RWPE1 (cell line): ENCODE results near the gene KCNMB4.
"Not testable (repeated sequence)": the region's sequence is repeated elsewhere in the genome, so short reads cannot be mapped to it uniquely, and the experiment has no call there.

Experiments used
- CTCF ChIA-PET: fragments of 350-600 bp; sonication (Branson Sonifier 250); formaldehyde crosslinking; extraction: SDS; loops from one replicate; lab custom pipeline; 2021; lab: Yijun Ruan, JAX
- POLR2A ChIA-PET: fragments of 400-600 bp; formaldehyde crosslinking; extraction: SDS; loops from one replicate; lab custom pipeline; 2020; ENCODE audit warnings: antibody characterized with exemption; ENCODE audit not compliant: low non-redundant PET; lab: Yijun Ruan, JAX
- DNase-seq: peaks from one replicate; pipeline ENCODE4 v3.0.0; 2012; ENCODE audit warnings: low spot score
- H3K27ac ChIP-seq: fragments of 450-650 bp; 2 replicates; pipeline ENCODE4 v1.5.1; 2017
- CTCF ChIP-seq: fragments of 450-650 bp; conservative IDR thresholded peaks from 2 replicates; pipeline ENCODE4 v1.5.1; 2017; ENCODE audit warnings: low read depth, mild to moderate bottlenecking

Gene KCNMB4

GRCh38 chr12:70386771-70387170, 20.7 kb downstream of the KCNMB4 start:
- H3K27ac ChIP-seq = no peak overlapping the region
- CTCF ChIA-PET = interaction anchor here (0.7 kb wide), 1 partner anchor 13 kb away, joined by 7 read pairs; no protein-coding TSS in a partner anchor
- TF ChIP-seq CTCF = no peak
- DNase-seq = no peak
- POLR2A ChIA-PET = interaction anchor here (0.7 kb wide), 1 partner anchor 9 kb away, joined by 4 read pairs; no protein-coding TSS in a partner anchor

GRCh38 chr12:70389678-70390077, 23.6 kb downstream of the KCNMB4 start:
- H3K27ac ChIP-seq = no peak overlapping the region
- no peak for DNase-seq
- ChIA-PET POLR2A (no interaction called here), CTCF (interaction anchor here (0.6 kb wide), 1 partner anchor 13 kb away, joined by 3 read pairs; no protein-coding TSS in a partner anchor)
- no peak for TF ChIP-seq CTCF

DNA sequence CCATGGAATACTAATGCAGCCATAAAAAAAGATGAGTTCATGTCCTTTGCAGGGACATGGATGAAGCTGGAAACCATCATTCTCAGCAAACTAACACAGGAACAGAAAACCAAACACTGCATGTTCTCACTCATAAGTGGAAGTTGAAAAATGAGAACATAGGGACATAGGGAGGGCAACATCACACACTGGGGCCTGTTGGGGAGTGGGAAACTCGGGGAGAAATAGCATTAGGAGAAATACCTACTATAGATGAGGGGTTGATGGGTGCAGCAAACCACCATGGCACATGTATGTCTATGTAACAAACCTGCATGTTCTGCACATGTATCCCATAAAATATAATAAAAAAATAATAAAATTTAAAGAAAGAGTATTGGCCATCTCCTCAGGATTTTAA, 26.5 kb downstream of the KCNMB4 start:
- H3K27ac ChIP-seq, CTCF ChIA-PET, DNase-seq, POLR2A ChIA-PET: not testable (repeated sequence)

GRCh38 chr12:70393787-70394499, 27.9 kb downstream of the KCNMB4 start:
- H3K27ac ChIP-seq = no peak overlapping the region
- DNase-seq = no peak
- no peak for TF ChIP-seq CTCF
- ChIA-PET CTCF (no interaction called here), POLR2A (no interaction called here)

GRCh38 chr12:70398002-70398401, 31.9 kb downstream of the KCNMB4 start:
- no peak for TF ChIP-seq CTCF
- no peak for DNase-seq
- ChIA-PET CTCF (no interaction called here), POLR2A (no interaction called here)
- H3K27ac ChIP-seq = no peak overlapping the region

GRCh38 chr12:70398862-70399261, 32.8 kb downstream of the KCNMB4 start:
- H3K27ac ChIP-seq = no peak overlapping the region
- DNase-seq = no peak
- ChIA-PET POLR2A (no interaction called here), CTCF (no interaction called here)
- no peak for TF ChIP-seq CTCF

DNA sequence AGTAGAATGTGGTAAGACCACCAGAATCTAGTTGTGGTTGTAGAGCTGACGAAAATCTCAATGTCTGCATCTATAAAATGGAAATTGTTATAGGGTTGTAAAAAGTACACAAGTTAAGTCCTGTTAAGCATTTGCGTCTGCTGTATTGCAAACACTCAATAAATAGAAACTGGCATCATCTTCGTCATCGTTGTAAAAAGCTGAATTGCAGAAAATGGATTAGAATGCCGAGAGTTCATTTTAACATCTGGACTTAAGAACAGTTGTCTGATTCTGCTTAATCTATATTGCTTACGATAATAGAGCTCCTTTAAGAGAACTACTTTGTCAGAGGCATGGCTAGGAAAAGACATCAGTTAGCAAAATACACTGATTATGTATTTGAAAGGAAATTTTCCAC, 33.2 kb downstream of the KCNMB4 start:
- ChIA-PET CTCF (no interaction called here), POLR2A (no interaction called here)
- no peak for TF ChIP-seq CTCF
- H3K27ac ChIP-seq = no peak overlapping the region
- no peak for DNase-seq
